Suppressor macrophage treated with lipopolysaccharide for 4 hours (primary cell): ENCODE results near the gene PYDC1.
A peak's percentile ranks its signal among the peaks of the same experiment; 100 is the strongest.
"Not testable (repeated sequence)": the region's sequence is repeated elsewhere in the genome, so short reads cannot be mapped to it uniquely, and the experiment has no call there.

Experiments
- DNase-seq: peaks from one replicate; pipeline ENCODE4 v3.0.0-alpha.2; 2020

PYDC1 gene

GRCh38 chr16:31177136-31177535 lies 39.8 kb downstream of the PYDC1 start:
- DNase-seq = peak; percentile 64

- DNase-seq = not testable (repeated sequence)
These were observed 46.9 kb downstream of the PYDC1 start for GRCh38 chr16:31170048-31170447.

- DNase-seq = no peak
These were observed 48.1 kb downstream of the PYDC1 start for GRCh38 chr16:31168848-31169247.

DNA sequence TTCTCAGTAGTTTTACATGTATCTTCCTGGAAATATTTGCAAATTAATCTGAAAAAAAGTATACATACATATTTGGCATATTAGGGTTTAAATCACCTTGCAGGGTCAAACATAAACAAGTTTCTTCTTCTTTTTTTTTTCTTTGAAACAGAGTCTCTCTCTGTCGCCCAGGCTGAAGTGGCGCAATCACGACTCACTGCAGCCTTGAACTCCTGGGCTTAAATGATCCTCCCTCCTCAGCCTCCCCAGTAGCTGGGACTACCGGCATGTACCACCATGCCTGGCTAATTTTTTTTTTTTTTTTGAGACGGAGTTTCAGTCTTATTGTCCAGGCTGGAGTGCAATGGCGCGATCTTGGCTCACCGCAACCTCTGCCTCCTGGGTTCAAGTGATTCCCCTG lies 49.6 kb downstream of the PYDC1 start:
- no peak for DNase-seq
